GM19324 (cell line): Measurements from ENCODE around the gene MICALL2.

Experiments
- ATAC-seq: cut with Tn5 transposase; IDR thresholded peaks from one replicate; pipeline ENCODE4 v1.9.1; 2021; ENCODE audit warnings: mild to moderate bottlenecking, moderate library complexity; ENCODE audit not compliant: unreplicated experiment, low FRiP score

The MICALL2 gene

DNA sequence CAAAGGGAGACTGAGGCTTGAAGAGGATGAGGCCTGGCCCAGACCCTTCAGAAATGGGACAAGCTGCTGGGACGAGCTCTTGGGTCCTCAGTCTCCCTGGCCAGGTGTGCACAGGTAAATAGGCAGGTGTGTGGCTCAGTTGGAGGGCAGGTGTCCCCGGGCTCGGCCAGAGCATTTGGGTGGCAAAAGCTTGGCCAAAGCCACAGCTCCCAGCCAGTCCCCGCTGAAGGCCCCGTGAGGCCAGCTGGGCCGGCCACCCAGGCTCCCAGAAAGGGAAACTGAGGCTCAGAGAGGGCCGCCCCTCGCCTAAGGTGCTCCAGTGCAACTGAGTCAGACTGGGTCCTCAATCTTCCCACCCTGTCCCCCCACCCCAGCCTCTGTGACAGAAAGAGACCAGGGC lies 37.3 kb downstream of the MICALL2 start:
- ATAC-seq, result no peak

DNA sequence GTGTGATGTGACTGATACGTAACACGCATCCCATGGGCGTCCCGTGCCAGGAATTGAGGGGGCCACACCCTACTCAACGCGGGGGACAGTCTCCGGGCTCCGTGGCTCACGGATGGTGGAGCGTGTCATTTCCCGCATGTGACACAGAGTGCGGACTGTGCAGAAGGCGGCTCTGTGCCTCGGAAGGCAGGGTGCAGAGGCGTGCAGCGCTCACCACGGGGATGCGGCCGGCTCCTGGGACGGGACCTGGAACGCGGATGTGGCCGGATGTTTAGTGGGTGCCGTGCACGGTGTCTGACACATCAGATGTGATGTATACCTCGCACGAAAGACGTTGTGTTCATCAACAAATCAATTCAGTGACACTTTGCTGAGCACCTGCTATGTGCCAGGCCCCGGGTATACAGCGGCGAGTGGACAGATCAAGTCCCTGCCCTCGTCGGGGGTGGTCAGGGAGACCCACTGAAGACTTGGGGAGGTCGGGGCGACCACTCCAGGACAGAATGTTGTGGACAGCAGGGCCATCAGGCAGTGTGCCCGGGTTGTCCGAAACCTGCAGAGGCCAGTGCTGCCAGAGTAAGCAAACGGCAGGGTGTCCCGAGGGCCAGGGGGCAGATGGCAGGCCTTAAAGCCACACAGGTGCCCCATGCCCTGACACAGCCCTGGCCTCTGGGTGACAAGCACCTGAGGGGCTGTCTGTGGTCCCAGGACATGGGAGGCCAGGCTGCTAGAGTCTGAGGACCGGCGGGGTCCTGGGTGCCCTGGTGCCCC lies 38.1 kb downstream of the MICALL2 start:
- ATAC-seq, result no peak

GRCh38 chr7:1419688-1420087 lies 39.6 kb downstream of the MICALL2 start:
- ATAC-seq, result no peak

DNA sequence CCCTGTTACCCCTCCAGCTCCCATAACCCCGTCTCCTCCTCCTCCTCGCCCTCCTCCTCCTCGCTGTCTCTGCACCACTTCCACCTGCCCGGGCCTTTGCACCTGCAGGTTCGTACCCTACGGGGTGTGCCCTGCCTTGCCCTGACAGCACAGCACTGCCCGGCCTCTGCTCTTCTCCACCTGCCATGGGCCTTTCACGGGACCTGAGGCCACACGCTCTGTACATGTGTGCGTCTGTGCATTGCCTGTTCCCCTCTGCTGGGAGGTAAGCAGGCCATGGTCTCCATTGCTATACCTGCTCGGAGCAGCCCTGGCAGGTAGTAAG lies 40.0 kb downstream of the MICALL2 start:
- ATAC-seq, result no peak

DNA sequence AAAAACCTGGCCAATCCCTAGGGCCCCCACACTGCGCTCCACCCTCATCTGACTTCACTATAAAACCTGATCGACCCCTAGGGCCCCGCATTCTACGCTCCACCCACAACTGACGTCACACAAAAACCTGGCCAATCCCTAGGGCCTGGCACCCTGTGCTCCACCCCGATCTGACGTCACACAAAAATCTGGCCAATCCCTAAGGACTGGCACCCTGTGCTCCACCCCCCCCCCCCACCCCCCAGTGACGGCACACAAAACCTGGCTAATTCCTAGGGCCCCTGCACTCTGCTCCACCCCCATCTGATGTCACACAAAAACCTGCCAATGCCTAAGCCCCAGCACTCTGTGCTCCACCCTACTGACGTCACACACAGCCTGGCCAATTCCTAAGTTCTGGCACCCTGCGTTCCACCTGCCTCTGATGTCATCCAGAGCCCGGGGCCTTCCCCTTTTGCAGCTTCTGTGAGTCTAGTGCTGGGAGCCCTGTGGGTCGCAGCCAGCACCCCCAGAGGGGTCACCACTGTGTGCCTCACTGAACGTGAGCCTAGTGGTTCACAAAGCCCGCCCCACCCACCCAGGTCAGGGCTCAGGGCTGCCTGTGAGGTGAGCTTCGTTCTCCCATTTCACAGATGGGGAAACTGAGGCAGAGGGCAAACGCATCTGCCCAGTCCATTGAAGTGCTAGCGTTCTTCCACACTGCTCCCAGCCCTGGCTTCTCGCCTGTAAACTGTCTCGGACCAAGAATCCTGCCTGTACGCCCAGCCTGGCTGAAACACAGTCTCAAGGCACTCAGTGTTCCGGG lies 40.6 kb downstream of the MICALL2 start:
- ATAC-seq, result no peak

- ATAC-seq, result no peak
Observed at GRCh38 chr7:1415389-1415990, 43.8 kb downstream of the MICALL2 start.

DNA sequence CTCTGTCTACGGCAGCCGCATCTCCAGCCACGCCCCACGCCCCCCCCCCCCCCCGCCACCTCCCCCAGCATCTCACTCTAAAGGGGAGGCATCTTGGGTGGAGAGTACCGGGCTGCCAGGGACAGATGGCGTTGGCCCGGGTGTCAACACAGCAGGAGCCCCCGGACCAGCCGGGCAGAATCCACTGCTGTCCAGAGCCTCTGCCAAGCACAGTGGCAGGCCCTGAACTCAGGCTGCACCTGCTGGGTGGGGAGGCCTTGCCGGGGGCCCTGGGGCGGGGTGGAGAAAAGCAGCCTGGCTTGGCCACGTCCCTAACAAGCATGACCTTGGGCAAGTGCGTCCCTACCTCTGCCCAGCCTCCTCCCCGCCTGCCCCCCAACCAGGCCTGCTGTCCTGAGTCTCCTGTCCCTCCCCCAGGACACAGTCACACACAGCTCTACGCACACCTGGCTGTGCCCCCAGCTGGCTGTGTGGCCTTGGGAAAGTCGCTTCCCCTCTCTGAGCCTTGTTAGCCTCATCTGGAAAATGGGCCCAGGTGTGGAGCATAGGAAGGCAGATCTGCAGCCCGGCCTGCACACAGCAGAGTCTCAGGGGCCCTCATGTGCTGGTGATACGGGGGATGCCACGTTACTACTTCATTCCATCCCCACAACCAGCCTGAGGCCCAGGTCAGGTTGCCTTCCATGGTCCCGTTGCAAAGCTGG lies 45.2 kb downstream of the MICALL2 start:
- no peak for ATAC-seq

GRCh38 chr7:1412322-1413261 lies 46.7 kb downstream of the MICALL2 start:
- no peak for ATAC-seq

- ATAC-seq, result no peak
Observed at GRCh38 chr7:1411414-1411813, 47.9 kb downstream of the MICALL2 start.

DNA sequence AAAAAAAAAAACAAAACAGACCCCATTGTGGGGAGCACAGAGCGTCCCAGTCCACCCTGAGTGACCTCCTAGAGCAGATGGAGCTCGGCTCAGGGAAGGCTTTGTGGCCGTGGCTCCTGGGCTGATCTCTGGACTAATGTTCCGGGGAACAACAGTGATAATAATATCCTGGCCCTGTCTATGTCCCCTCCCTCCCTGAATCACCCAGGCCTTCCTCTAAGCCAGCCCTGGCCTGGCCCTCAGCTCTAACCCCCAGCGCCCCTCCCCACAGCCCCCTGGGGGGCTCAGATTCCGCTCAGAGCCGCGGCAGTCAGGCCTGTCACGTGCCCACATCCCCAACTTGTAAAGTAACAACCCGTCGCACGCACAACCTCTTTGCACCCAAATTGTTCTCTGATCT lies 48.3 kb downstream of the MICALL2 start:
- no peak for ATAC-seq

DNA sequence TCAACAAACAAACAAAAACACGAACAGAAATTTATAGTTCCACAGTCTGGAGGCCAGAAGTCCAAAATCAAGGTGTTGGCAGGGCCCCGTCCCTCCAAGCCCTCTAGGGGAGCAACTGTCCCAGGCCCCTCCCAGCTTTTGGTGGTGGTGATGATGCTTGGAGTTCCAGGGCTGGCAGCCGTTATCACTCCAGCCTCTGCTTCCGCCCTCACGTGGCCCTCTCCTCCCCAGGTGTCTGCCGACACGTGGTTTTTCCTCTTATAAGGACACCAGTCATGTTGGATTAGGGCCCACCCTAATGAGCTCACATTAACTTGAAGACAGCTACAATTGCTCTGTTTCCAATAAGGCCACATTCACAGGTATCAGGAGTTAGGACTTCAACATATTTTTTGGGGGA lies 49.7 kb downstream of the MICALL2 start:
- ATAC-seq, result no peak

GRCh38 chr7:1408466-1408865 lies 50.8 kb downstream of the MICALL2 start:
- no peak for ATAC-seq

GRCh38 chr7:1407892-1408291 lies 51.4 kb downstream of the MICALL2 start:
- no peak for ATAC-seq

DNA sequence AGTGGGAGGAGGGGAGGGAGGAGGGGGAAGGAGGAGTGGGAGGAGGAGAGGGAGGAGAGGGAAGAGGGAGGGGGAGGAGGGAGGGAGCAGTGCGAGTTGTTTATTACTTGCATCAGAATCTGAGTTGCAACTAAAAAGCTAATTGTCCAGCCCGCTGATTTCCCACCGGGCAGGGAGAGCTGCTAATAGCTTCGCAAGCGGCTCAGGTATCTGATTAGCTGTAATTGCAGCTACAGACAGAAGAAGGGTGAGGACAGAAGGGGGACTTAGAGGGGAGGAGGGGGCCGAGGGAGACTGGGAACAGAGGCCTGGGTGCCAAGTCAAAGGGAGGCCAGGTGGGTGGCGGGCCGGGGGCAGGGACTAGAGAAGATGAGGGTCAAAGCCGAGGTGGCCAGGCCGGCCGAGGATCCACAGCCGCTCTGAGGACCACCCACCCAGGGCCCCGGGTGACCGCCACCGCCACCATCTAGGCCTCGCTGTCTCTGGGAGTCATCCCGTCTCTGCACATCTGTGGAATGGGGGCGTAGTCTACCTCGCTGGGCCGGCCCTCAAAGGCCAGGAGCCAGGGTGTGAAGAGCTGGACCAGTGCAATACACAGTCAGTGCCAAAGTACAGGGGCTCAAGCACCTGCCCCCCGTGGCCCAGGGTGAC lies 54.2 kb downstream of the MICALL2 start:
- no peak for ATAC-seq

GRCh38 chr7:1404460-1404809 lies 54.8 kb downstream of the MICALL2 start:
- no peak for ATAC-seq

DNA sequence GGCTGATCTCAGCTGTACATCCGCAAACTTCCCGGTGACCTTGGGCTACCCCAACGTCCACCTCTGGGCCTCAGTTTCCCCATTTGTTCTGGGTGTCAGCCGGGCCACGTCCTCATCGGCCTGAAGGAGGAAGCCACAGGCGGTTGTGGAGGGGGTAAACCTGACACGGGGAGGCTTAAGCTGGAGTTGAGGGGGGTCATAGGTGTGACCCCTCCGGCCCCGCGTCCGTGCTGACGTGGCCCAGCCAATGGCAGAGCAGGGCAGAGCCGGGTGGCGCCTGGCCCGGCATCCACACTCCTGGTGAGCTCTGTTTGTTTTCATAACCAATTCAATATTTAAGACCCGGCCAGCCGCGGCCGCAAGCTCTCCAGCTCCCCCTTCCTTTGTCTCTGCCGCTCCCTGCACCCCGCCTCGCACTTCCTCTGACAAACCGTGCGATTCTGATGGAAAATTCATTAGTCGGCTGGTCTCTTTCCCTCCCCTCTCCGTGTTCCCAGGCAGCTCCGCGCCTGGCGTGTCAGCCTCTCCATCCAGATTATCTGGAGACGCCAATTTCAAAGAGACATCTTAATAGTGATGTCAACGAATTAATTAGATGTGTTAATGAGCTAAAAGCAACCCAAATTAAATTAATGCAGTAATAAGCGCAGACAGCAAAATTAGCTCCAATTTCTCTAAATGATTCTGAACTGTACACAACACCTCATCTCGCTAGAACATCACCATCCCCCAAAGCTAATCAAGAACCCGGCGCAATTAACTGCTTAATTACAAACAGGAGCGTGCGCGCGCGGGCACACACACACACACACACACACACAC lies 55.4 kb downstream of the MICALL2 start:
- ATAC-seq, result no peak

DNA sequence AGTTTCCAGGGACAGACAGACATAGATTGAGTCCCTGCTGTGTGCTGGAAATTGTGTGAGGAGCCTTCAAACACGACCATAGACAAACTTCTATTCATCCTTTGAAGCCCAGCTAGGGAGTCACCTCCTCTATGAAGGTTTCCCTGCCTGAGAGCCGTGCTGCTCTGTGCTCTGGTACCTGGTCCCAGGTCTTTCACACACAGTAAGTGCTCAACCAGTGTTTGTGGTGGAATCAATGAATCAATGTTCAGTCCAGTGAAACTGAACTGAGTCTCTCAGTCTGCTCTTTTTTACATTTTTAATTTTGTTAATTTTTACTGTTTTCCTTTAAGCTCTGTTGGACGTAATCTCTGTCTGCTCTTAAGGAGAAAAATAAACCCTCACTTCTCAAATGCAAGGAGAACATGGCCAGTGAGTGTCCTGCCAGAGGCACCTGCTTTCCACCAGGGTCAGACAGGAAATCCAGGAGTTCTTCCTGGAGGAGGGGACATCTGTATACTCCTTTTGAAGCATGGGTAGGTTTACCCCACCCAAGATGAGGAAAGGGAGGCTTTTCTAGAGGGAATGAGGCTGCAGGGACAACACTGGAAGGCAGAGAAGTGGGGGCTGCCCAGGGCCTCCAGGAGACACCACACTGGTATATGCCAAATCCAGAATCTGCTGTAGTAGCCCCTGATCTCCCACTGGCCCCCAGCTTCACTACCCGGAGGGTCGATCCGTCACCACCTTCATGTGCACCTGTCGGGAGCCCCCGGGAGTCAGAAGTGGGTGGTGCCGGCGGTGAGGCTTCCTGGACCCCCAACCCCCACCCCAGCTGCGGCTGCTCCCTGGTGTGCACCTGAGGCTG lies 56.3 kb downstream of the MICALL2 start:
- no peak for ATAC-seq
